GM20431 (cell line): ENCODE results near the gene REXO5.
"Not testable (repeated sequence)": the region's sequence is repeated elsewhere in the genome, so short reads cannot be mapped to it uniquely, and the experiment has no call there.

ENCODE experiments used
- in situ Hi-C: fragments of 300-500 bp; cut with MseI, MboI; formaldehyde crosslinking; loops from one replicate; pipeline ENCODE4 v1.15.0; 2020; ENCODE audit warnings: low sequenced_read_pairs; ENCODE audit not compliant: unreplicated experiment

The REXO5 gene

DNA sequence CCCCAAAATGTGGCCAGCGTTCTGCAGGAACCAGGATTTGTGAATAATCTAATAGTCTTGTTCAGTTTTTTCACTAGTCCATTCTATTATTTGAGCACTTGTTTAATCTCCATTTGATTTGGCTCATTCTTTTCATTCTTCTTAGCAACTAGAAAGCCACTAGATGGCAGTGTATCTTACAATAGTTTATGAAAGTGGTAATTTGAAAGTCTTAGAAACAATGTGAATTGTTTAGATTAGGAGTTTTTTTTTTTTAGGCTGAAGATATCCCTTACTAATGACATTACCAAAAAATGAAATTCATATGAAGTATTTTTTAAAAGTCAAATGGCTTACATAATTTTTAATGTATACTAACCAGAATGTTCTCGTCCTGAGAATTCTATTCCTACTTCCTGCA is 6.7 kb upstream of the REXO5 start:
- in situ Hi-C loops = no loop called here

DNA sequence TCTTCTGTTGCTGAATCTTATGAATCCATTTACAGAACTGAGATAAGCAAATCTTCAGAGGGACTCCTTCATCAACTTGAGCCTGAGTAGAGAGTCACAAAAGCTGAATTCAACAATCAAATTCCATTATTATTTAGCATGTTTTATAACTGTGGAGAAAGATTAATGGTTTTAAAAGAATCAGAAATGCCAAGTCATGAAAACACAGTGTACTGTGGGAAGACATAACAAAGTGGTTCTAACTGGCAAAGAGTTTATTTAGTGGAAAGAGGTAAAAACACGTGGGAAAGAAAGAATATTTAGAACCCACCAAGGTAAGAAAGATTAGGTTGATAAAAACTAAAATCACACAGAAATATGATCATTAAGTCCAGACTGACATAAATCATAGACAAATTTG is 5.0 kb upstream of the REXO5 start:
- in situ Hi-C loops = no loop called here

DNA sequence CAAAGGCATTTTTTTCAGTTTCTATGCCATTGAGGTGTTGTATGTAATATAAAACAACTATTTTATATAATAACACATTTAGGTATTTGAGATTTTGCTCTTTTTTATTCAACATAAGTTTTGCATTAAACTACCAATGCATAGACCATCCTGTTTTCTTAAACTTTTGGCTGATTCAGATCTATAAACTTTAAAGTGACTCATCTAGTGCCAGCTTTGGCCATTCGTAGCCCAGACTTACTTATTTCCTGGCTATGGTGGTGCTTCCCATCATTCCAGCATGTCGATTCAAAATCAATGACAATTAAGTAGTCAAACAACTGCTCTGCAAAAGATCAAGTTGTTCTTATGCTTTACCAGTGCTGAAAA is 3.2 kb upstream of the REXO5 start:
- in situ Hi-C loops = no loop called here

DNA sequence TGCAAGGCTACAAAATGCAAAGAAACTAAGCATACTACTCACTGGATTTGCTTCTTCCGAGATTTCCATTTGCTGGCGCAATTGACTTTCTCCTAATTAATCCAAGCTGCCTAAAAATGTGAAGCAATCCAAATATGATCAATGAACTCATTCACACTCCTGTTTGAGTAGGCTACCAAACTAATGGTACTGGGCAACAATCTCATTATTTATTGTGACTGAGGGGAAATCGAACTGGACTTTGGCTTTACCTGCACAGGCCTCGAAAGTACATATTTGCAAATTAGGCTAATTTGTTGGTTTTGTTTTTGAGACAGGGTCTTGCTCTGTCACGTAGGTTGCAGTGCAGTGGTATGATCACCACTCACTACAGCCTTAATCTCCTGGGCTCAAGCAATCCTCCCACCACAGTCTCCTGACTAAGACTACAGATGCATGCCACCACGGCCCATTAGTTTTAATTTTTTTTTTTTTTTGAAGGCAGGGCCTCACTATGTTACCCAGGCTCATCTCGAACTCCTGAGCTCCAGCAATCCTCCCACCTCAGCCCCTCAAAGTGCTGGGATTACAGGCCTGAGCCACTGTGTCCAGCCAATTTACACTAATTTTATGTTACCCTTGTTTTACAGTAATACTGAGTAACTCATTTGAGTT is 2.6 kb upstream of the REXO5 start:
- in situ Hi-C loops = no loop called here

DNA sequence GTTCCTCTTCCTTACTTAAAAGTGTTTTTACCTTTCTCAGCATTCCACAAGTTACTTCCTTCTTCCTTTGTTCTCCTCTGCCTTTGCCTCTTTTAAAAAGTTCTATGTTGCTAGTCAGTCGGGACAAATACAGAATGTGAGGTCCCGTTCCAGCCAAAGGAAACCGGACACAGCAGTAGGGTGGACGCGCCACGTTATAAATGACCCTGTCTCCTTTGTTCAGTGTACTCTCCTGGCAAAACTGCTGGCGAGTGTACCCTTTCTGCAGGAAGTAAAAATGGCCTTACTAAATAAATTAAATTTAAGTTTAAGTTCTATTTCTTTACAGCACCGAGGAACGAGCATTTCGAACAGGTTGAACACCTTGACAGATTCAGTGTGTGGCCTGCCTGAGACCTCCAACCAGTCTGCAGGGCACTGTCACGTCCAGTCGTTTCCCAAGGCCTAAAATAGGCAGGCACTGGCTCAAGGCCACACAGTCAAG is 601 bp upstream of the REXO5 start:
- in situ Hi-C loops = not testable (repeated sequence)

DNA sequence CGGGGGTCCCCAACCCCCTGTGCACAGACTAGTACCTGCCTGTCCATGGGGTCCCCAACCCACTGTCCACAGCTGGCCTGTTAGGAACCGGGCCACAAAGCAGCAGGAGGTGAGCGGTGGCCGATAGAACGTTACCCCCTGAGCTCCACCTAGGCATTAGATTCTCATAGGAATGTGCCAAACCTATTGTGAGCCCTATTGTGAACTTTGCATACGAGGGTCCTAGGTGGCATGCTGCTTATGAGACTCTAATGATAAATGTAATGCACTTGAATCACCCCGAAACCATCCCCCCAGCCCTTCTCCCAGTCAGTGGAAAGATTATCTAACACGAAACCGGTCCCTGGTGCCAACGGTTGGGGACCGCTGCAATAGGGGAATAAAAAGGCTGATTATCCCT is 1.5 kb downstream of the REXO5 start:
- in situ Hi-C loops = no loop called here

DNA sequence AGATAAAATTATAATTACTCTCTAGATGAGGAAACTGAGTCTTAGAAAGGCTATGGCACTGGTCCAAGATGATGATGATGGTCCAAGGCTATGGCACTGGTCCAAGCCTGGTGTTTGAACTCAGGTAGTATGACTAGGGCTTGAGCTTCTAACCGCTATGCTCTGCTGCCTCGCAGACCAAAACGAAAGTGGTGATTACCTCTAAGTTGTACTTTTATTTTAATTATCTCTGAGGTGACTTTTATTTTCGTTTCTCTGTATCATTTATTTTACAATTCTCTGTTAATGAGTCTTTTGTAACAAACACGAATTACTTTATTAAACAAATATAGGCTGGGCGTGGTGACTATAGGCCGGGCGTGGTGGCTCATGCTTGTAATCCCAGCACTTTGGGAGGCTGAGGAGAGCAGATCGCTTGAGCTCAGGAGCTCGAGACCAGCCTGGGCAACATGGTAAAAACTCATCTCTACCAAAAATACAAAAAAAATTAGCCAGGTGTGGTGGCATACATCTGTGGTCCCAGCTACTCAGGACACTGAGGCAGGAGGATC is 5.6 kb downstream of the REXO5 start:
- in situ Hi-C loops = no loop called here

DNA sequence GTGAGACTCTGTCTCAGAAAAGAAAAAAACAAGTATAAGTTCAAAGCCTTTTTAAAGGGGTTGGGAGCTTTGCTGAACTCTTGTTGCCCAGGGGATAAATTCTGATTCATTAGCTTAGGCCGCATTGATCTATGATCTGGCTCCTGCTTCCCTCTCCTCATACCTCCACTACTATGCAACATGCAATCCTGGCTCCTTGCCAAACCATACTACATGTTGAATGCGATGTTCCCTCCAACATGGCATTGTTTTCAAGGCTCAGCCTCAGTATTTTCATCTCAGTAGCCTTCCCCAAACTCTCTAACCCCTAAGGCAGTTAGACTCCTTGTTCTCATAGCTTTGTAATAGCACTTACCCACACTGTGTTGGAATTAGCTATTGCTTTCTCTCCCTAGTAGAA is 6.2 kb downstream of the REXO5 start:
- in situ Hi-C loops = no loop called here

DNA sequence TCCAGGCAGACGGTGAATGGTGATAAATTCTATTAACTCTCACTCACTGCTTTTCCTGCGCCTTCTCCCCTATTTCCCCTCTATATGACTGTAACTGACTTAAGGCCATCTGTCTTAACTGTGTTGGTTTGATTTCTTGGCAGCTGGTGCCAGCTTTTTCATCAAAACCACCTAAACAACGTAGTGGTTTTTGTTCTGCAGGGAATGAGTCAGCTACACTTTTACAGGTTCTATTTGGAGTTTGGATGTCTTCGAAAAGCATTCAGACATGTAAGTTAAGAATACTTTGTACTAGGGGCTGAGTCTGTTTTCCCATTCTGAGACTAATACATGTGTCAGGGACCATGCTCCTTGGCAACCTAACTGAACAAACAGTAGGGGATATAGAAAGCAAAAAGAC is 8.5 kb downstream of the REXO5 start:
- in situ Hi-C loops = no loop called here

DNA sequence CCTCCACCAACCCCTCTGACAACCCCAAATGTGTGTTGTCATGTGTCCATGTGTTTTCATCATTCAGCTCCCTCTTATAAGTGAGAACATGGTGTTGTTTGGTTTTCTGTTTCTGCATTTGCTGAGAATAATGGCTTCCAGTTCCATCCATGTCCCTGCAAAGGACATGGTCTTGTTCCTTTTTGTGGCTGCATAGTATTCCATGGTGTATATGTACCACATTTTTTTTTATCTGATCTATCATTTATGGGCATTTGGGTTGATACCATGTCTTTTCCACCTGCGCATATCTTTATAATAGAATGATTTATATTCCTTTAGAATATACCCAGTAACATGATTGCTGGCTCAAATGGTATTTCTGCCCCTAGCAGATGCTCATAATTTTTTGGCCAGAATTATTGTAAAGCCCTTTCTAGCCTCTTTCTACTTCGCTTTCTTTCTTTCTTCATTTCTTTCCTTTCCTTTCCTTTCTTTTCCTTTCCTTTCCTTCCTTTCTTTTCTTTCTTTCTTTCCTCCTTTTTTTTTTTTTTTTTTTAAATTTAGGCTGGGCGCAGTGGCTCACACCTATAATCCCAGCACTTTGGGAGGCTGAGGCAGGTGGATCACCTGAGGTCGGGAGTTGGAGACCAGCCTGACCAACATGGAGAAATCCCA is 12.7 kb downstream of the REXO5 start:
- in situ Hi-C loops = no loop called here

DNA sequence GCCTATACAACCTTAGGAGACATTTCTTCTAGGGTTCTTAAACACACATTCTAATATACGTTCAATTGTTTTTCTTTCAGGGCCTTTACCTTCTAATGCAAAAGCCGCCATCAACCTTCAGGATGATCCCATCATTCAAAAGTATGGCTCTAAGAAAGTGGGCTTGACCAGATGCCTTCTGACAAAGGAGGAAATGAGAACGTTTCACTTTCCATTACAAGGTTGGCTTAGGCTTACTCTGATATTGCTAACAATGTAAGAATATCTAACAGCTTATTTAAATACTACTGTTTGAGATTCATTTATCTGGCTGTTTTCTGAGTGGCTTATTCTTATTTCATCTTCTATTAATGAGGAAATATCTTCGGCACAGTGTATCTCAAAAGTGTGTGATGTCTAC is 15.4 kb downstream of the REXO5 start:
- in situ Hi-C loops = no loop called here

DNA sequence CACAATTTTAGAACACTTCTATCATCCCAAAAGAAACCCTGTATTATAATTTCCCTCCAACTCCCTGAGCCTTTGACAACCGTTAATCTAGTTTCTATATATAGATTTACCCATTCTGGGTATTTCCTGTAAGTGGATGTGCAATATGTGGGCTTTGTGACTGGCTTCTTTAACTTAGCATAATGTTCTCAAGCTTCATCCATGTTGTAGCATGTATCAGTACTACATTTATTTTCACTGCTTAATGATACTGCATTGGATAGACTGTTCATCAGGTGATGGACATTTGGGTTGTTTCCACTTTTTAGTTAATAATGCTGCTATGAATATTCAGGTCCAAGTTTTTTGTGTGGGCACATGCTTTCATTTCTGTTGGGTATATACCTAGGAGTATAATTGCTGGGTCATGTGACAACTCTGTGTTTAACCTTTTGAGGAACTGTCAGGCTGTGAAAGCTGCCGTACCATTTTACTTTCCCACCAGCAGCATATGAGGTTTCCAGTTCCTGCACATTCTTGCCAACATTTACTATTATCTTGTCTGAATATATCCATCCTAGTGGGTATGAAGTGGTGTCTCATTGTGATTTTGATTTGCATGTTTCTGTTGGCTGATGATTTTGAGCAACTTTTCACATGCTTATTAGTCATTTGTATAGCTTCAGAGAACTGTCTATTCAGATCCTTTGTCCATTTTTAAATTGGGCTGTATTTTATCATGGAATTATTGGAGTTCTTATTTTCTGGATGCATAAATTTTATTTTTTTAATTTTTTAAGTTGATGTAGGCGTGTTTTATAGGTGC is 16.4 kb downstream of the REXO5 start:
- in situ Hi-C loops = no loop called here

DNA sequence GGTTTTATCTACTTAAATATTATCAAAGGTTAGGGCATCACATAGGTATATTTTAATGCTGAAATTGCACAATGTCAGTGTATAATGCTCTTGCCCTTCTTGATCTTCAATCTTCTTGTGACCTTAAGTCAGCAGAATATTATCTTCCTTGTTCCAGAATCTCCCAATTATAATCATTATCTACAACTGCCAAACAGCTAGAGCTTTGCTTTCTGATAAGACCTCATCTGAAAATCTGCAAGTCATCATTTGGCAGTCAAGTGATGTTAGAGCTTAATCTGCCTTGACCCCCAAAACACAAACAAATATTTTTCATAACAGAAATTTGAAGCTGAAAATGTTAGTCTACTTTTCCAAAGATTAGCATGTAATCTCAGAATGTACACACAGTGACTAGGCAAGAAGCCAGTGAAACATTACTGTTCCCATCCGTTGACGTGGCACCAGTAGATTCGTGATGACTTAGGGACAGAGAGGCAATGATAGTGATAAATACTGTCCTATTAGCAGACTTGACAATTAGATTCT is 19.8 kb downstream of the REXO5 start:
- in situ Hi-C loops = no loop called here

DNA sequence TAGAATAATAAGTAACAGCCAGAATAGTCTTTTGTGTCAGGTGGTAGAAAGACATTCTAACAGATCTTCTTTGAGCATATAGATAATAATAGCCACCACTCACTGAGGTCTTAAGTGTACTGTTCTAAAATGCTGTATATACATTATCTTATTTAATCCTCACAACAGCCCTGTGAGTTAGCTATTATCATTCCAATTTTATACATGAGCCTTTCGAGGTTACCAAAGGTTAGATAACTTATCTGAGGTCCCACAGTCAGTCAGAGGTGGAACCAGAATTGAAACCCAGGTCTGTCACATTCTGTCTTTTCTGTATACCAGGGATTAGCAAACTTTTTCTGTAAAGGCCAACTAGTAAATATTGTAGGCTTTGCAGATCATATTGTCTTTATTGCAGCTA is 23.2 kb downstream of the REXO5 start:
- in situ Hi-C loops = no loop called here

DNA sequence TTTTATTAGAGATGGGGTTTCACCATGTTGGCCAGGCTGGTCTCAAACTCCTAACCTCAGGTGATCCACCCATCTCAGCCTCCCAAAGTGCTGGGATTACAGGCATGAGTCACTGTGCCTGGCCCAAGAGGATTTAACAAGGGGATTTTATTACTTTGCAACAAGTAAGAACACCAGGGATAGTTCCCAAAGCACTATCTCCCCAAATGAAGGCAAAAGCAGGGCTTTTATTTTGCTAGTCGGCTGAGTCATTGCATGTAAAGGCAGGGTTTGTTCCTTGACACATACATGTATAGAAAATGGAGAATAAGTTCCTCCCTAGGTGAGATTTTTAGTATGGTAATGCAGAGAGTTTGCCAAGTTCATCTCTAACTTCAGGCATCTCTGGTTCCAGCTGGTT is 24.0 kb downstream of the REXO5 start:
- in situ Hi-C loops = no loop called here

DNA sequence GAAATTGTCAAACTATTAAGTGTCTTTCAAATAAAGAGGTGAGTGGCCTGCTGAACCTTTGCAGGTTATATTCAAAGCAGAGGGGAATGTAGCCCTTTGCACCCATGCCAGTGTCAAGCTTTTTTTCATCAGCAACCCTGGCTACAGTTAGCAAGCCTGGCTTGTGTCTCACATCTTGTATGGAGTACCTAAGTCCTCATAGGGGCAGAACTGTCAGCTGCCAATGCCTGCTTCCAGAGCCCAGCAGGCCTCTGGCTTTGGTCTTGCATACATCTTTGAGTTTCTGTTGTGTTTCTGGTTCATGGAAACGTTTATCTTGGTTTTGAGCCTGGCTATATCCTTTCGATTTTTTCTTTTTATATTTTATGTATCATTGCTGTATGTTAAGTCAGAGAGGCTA is 26.8 kb downstream of the REXO5 start:
- in situ Hi-C loops = no loop called here

DNA sequence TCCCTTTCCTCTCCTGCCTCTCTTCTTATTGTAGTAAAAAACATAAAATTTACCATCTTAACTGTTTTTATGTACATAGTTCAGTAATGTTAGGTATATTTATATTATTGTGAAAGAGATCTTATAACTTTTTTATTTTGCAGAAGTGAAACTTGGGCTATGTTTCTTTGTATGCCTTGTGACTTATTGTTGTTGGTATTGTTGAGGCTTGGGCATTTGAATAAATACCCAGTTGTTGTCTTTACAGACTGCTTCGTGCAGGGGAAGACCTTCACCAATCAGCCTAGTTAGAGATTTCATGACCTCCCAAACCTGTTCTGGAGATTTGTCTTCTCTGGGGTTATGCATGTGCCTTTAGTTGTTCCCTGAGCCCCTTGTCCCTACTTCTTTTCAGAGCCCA is 31.9 kb downstream of the REXO5 start:
- in situ Hi-C loops = no loop called here

DNA sequence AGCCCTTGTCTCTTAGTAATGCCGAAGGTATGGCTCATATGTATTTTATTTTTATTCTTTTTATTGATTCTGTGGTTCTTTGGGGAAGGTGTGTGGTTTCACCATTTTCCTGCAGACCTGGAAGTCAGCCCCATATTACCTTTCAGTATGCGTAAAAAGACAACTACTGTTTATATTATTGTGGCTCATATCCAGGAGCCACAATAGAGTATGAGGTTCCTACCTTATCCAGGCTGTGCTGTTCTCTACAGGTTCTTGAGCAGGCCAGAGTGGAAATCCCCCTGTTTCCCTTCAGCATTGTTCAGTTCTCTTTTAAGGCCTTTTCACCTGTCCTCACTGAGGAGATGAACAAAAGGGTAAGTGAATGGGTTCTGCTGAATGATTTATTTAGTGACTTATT is 33.2 kb downstream of the REXO5 start:
- in situ Hi-C loops = no loop called here

DNA sequence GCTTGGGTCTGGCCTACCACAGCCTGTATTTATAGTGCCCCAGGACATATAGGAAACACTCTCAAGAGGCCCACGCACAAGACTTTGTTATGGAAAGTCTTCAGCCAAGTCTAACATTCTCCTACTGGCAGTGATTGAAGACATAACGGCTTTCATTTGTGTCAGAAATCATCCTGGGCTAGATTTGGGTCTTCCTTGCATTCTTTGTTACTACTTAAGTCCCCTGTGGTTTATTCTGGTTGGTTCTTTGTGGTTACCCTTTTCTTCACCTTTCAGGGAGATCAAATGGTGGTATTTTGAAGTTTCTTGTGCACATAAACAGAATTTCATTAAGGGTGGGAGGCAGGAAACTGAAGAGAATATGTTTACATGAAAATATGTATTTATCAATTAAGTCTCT is 37.7 kb downstream of the REXO5 start:
- in situ Hi-C loops = no loop called here

DNA sequence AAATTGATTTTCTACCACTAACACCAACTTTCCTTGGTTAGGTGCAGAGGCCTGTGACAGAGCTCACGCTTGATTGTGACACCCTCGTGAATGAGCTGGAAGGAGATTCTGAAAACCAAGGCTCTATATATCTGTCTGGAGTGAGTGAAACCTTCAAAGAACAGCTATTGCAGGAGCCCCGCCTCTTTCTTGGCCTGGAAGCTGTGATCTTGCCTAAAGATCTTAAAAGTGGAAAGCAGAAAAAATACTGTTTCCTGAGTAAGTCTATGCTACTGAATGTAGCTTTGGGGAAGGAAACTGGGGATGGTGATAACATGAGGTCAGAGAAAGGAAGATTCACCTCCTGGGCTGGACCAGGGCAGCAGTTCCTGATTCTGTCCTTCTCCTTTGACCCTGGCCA is 38.3 kb downstream of the REXO5 start:
- in situ Hi-C loops = no loop called here

DNA sequence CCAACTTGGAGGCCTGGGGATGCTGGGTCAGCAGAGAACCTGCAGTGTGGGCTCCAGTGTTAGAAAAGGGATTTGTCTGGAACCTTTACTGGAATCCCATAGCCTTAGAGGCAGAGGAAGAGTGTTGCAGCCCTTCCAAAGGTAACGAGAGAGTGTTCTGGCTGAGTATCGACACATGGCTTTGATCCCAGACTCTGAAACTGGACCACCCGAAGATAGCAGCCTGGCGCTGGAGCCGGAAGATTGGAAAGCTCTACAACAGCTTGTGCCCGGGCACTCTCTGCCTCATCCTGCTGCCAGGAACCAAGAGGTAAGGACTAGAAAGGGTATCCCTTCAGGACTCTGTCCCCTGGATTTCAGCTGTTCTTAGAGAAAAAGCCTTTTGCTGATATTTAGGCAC is 39.7 kb downstream of the REXO5 start:
- in situ Hi-C loops = no loop called here
